ENCODE results near the gene WNT5A. TPM values are rescaled to one million over a fixed set of nuclear protein-coding genes. Genes with fewer than 3 reads are reported as not detected.

The WNT5A gene
- polyA plus RNA-seq, 1 donor (not counting 4 experiments of a cell fraction or from before 2014, with no cell fraction given) = 9.4 TPM

DNA sequence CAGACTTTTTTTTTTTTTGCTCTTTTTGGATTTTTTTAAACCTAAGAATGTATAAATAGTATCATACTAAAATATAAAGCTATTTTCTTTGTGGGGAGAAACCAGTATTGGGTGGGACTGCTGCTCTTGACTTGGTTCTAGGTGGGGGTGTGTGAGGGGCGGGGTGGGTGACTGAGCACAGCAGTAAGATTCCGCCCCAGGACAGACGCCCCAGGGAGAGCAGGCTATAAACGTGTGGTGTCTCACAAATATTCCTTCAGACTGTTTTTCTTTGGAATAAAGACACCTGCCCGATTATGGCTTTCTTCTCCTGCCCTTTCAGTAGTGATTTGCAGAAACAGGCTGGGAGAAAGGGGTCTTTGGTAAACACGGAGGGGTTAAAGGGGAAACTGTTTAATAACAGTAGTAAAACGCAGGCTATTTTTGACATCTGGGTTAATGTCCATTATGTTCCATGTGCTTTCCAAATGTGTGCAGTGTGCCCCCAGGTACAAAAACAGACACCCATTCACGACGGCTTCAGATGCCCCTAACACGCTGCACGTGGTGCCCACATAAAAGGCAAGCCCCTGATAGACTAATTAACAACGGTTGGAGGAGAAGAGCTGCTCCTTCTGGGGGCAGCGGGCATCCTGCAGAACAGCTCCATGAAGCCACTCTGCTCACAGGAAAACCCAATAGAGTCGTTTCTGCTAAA, 28.6 kb upstream of the WNT5A start:
- Histone ChIP-seq H3K79me2 (ENCODE audit: control insufficient read depth, insufficient read depth, low read length) (no peaks in the 10 kb centered on the region), H3K27ac (ENCODE audit: control insufficient read depth, insufficient read depth, low read length) (no peak overlapping the region), H3K9me3 (ENCODE audit: control insufficient read depth, low read depth, low read length) (no peaks in the 10 kb centered on the region), H3K27me3 (ENCODE audit: control insufficient read depth, extremely low read depth, insufficient read depth, low read length) (no peaks in the 10 kb centered on the region), H4K20me1 (ENCODE audit: control insufficient read depth, extremely low read depth, insufficient read depth, low read length) (no peaks in the 10 kb centered on the region), H3K4me1 (ENCODE audit: control insufficient read depth, extremely low read depth, insufficient read depth, low read length) (peaks cover 31% of the 10 kb centered on the region), H3K4me3 (ENCODE audit: control insufficient read depth in 2 of 3, extremely low read depth in 1 of 3, insufficient read depth in 2 of 3, low read depth in 1 of 3, low read length in 3 of 3) (no peak overlapping the region), H3K9ac (ENCODE audit: control insufficient read depth, extremely low read depth, insufficient read depth, low read length) (no peak overlapping the region), H3K36me3 (ENCODE audit: control insufficient read depth in 2 of 2, extremely low read depth in 1 of 2, insufficient read depth in 2 of 2, low read length in 2 of 2) (no peaks in the 10 kb centered on the region), H2AFZ (ENCODE audit: control insufficient read depth, low read length) (no peak overlapping the region), H3K9me1 (ENCODE audit: control insufficient read depth, extremely low read depth, insufficient read depth, low read length) (no peaks in the 10 kb centered on the region), H3K4me2 (ENCODE audit: control insufficient read depth, extremely low read depth, insufficient read depth, low read depth, low read length) (no peak overlapping the region)
- dilution Hi-C loops (cut with MboI; ENCODE audit: extremely low pct_ligation_motif_present, low sequenced_read_pairs) = no loop called here
- DNase-seq (ENCODE audit: low read depth, low spot score) (no peak), FAIRE-seq (no peak)
- no peak for TF ChIP-seq EZH2 (IDR thresholded peaks at IDR 0.05; ENCODE audit: low read length)
- TF ChIP-seq, protein P1, sequence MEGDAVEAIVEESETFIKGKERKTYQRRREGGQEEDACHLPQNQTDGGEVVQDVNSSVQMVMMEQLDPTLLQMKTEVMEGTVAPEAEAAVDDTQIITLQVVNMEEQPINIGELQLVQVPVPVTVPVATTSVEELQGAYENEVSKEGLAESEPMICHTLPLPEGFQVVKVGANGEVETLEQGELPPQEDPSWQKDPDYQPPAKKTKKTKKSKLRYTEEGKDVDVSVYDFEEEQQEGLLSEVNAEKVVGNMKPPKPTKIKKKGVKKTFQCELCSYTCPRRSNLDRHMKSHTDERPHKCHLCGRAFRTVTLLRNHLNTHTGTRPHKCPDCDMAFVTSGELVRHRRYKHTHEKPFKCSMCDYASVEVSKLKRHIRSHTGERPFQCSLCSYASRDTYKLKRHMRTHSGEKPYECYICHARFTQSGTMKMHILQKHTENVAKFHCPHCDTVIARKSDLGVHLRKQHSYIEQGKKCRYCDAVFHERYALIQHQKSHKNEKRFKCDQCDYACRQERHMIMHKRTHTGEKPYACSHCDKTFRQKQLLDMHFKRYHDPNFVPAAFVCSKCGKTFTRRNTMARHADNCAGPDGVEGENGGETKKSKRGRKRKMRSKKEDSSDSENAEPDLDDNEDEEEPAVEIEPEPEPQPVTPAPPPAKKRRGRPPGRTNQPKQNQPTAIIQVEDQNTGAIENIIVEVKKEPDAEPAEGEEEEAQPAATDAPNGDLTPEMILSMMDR (optimal IDR thresholded peaks at IDR 0.05 in 1 of 3, IDR thresholded peaks at IDR 0.05 in 1 of 3, conservative IDR thresholded peaks at IDR 0.05 in 1 of 3; ENCODE audit: extremely low read depth in 1 of 3, insufficient read depth in 2 of 3, low read length in 3 of 3) = no peak

DNA sequence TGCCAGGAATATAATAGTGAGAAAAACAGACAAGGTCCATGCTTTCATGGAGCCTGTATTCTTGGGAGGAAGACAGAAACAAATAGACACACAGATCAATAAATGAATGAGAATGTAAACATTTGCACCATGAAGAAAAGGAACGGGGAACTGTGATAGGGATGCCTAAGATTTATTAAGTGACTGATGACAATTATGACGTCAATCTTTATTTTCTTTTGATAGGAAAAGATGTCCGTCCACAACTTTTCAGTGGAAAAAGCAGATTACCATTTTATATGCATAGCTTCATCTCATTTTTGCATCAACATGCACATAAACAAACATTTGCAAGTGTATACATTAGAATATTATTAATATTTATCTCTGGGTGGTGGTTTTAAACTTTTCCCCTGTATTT, 27.9 kb upstream of the WNT5A start:
- Histone ChIP-seq H3K79me2 (ENCODE audit: control insufficient read depth, insufficient read depth, low read length) (no peaks in the 10 kb centered on the region), H2AFZ (ENCODE audit: control insufficient read depth, low read length) (no peak overlapping the region), H3K9ac (ENCODE audit: control insufficient read depth, extremely low read depth, insufficient read depth, low read length) (no peak overlapping the region), H3K36me3 (ENCODE audit: control insufficient read depth in 2 of 2, extremely low read depth in 1 of 2, insufficient read depth in 2 of 2, low read length in 2 of 2) (no peaks in the 10 kb centered on the region), H3K4me1 (ENCODE audit: control insufficient read depth, extremely low read depth, insufficient read depth, low read length) (peaks cover 30% of the 10 kb centered on the region), H3K27me3 (ENCODE audit: control insufficient read depth, extremely low read depth, insufficient read depth, low read length) (no peaks in the 10 kb centered on the region), H3K4me3 (ENCODE audit: control insufficient read depth in 2 of 3, extremely low read depth in 1 of 3, insufficient read depth in 2 of 3, low read depth in 1 of 3, low read length in 3 of 3) (no peak overlapping the region), H3K27ac (ENCODE audit: control insufficient read depth, insufficient read depth, low read length) (no peak overlapping the region), H4K20me1 (ENCODE audit: control insufficient read depth, extremely low read depth, insufficient read depth, low read length) (no peaks in the 10 kb centered on the region), H3K4me2 (ENCODE audit: control insufficient read depth, extremely low read depth, insufficient read depth, low read depth, low read length) (no peak overlapping the region), H3K9me1 (ENCODE audit: control insufficient read depth, extremely low read depth, insufficient read depth, low read length) (no peaks in the 10 kb centered on the region), H3K9me3 (ENCODE audit: control insufficient read depth, low read depth, low read length) (no peaks in the 10 kb centered on the region)
- TF ChIP-seq, protein P1 (optimal IDR thresholded peaks at IDR 0.05 in 1 of 3, IDR thresholded peaks at IDR 0.05 in 1 of 3, conservative IDR thresholded peaks at IDR 0.05 in 1 of 3; ENCODE audit: extremely low read depth in 1 of 3, insufficient read depth in 2 of 3, low read length in 3 of 3) = no peak
- TF ChIP-seq EZH2 (IDR thresholded peaks at IDR 0.05; ENCODE audit: low read length) = no peak
- dilution Hi-C loops (cut with MboI; ENCODE audit: extremely low pct_ligation_motif_present, low sequenced_read_pairs) = no loop called here
- no peak for DNase-seq (ENCODE audit: low read depth, low spot score)
- FAIRE-seq = no peak
